H1 (cell line): ENCODE results near the gene MCMBP. TPM values are rescaled to one million over a fixed set of nuclear protein-coding genes. Genes with fewer than 3 reads are reported as not detected.

Experiments used
- ATF2 ChIP-seq: IDR thresholded peaks from 2 replicates; pipeline ENCODE4 v1.6.1; 2012; ENCODE audit warnings: low read length, inconsistent platforms
- BRCA1 ChIP-seq: IDR thresholded peaks from 2 replicates; pipeline ENCODE4 v1.6.1; 2012; ENCODE audit warnings: low read depth, low read length, improper control_type of control experiment
- CEBPB ChIP-seq: IDR thresholded peaks from 2 replicates; pipeline ENCODE4 v1.6.1; 2012; ENCODE audit warnings: low read depth, low read length
- CTBP2 ChIP-seq: IDR thresholded peaks from 2 replicates; pipeline ENCODE4 v1.7.0; 2011; ENCODE audit warnings: borderline replicate concordance, mild to moderate bottlenecking, moderate library complexity, mixed read lengths, low read length; ENCODE audit not compliant: insufficient read depth, insufficient read length
- EGR1 ChIP-seq: IDR thresholded peaks from 2 replicates; pipeline ENCODE4 v1.6.1; 2011; ENCODE audit warnings: low read depth, low read length, borderline replicate concordance
- HDAC6 ChIP-seq: IDR thresholded peaks from one replicate; pipeline ENCODE4 v1.7.1; 2012; ENCODE audit warnings: low read depth, mild to moderate bottlenecking, inconsistent platforms, low read length, moderate library complexity
- MAFK ChIP-seq: IDR thresholded peaks from 2 replicates; pipeline ENCODE4 v1.6.1; 2012; ENCODE audit warnings: low read depth, mild to moderate bottlenecking, improper control_type of control experiment, low read length
- SP1 ChIP-seq: IDR thresholded peaks from 2 replicates; pipeline ENCODE4 v1.6.1; 2011; ENCODE audit warnings: low read depth, low read length
- TAF7 ChIP-seq: optimal IDR thresholded peaks from 2 replicates; pipeline ENCODE3; 2011; ENCODE audit warnings: low read depth, mild to moderate bottlenecking, inconsistent platforms, low read length, moderate library complexity, borderline replicate concordance
- TCF12 ChIP-seq: IDR thresholded peaks from 2 replicates; pipeline ENCODE4 v1.6.1; 2011; ENCODE audit warnings: low read depth, mild to moderate bottlenecking, low read length
- polyA plus RNA-seq, 7 experiments: library from polyadenylated mRNA; depleted of rRNA in 3 of 7; stranded (reverse) in 5 of 7; unstranded in 2 of 7; fragments of >200 nt in 5 of 7; fragments of 200-250 nt in 2 of 7; gene quantifications; 1 replicate in 5 of 7; 2 replicates in 1 of 7; 4 replicates in 1 of 7; pipeline versions ENCODE4 v1.2.1 to v1.2.3, GENCODE V29; 2011 to 2013; ENCODE audit warnings: missing spikeins in 2 of 7, mixed read lengths in 2 of 7
- total RNA-seq: library from RNA; stranded (reverse); fragmentation: NEBNext Ultra II Directional; extraction: Animal tissue kit (Norgen Biotek cat#: 25700); gene quantifications from 2 replicates; pipeline ENCODE4 v1.2.1, GENCODE V29; 2021
- TF ChIP-seq, protein P1 (sequence below): IDR thresholded peaks from 2 replicates; pipeline ENCODE4 v1.6.1; 2012; ENCODE audit warnings: inconsistent platforms

Gene MCMBP
- total and polyA plus RNA-seq, 2 of the 8 experiments (the other 6 are each of a cell fraction or from before 2014, with no cell fraction given): 67.3 to 81.7 TPM

DNA sequence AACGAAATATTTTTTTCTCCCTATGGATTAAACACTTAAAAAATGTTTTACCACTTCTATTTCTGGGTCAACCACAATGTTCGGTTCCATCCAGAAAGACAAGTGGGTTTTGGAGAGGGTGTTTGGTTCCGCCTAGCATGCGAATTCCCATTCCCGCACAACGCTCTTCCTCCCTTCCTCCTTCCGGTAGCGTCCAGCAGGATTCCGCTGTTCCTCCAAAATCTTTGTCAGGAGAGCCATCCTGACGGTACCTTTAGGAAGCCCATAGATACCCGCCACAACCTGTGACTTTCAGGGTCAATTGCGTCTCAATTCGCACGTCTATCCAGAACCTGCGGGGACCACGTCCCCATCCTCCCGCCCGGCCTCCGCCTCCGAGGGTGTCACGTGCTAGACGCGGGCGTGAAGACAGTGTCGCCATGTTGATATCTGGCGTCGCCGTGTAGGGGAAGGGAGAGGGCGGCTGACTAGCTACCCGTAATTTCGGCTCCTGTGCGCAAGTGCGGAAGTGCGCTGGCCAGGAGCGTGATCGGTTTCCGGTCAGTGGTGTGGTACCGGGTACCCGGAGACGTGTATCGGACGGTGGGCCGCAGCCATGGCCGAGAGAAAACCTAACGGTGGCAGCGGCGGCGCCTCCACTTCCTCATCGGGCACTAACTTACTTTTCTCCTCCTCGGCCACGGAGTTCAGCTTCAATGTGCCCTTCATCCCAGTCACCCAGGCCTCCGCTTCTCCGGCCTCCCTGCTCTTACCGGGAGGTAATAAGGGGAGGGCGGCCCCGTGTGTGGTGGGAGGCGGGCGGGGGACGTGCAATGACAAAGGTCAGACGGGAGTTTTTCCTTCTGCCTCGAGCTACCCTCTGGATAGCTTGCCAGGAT, 19.8 kb upstream of the MCMBP start, which contains the start of gene SEC23IP (continued):
- no peak; the same call in 1 of the 2 replicates for TF ChIP-seq ATF2
- TF ChIP-seq, protein P1, sequence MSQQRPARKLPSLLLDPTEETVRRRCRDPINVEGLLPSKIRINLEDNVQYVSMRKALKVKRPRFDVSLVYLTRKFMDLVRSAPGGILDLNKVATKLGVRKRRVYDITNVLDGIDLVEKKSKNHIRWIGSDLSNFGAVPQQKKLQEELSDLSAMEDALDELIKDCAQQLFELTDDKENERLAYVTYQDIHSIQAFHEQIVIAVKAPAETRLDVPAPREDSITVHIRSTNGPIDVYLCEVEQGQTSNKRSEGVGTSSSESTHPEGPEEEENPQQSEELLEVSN: peak; percentile 93
- peak; percentile 20; the same call in 1 of the 2 replicates for TF ChIP-seq EGR1
- peak; percentile 37 for TF ChIP-seq TAF7
- no peak for TF ChIP-seq SP1
- no peak for TF ChIP-seq TCF12
- no peak for TF ChIP-seq CTBP2
- no peak for TF ChIP-seq BRCA1
- TF ChIP-seq HDAC6: no peak
- no peak for TF ChIP-seq MAFK
- no peak; the same call in 1 of the 2 replicates for TF ChIP-seq CEBPB
